HG03159 (cell line): Measurements from ENCODE around the gene ADAMTS9.
"Not testable (repeated sequence)": the region's sequence is repeated elsewhere in the genome, so short reads cannot be mapped to it uniquely, and the experiment has no call there.

Experiments used
- ATAC-seq: cut with Tn5 transposase; IDR thresholded peaks from one replicate; pipeline ENCODE4 v1.9.1; 2021; ENCODE audit warnings: mild to moderate bottlenecking, moderate library complexity; ENCODE audit not compliant: unreplicated experiment

The ADAMTS9 gene

GRCh38 chr3:64548200-64548889 is 139.5 kb downstream of the ADAMTS9 start:
- no peak for ATAC-seq

GRCh38 chr3:64546856-64547255 is 140.9 kb downstream of the ADAMTS9 start:
- ATAC-seq = no peak

DNA sequence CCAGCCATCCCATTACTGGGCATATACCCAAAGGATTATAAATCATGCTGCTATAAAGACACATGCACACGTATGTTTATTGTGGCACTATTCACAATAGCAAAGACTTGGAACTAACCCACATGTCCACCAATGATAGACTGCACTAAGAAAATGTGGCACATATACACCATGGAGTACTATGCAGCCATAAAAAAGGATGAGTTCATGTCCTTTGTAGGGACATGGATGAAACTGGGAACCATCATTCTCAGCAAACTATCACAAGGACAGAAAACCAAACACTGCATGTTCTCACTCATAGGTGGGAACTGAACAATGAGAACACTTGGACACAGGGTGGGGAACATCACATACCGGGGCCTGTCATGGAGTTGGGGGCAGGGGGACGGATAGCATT is 142.6 kb downstream of the ADAMTS9 start:
- ATAC-seq = not testable (repeated sequence)

GRCh38 chr3:64541803-64542202 is 146.0 kb downstream of the ADAMTS9 start:
- no peak for ATAC-seq

DNA sequence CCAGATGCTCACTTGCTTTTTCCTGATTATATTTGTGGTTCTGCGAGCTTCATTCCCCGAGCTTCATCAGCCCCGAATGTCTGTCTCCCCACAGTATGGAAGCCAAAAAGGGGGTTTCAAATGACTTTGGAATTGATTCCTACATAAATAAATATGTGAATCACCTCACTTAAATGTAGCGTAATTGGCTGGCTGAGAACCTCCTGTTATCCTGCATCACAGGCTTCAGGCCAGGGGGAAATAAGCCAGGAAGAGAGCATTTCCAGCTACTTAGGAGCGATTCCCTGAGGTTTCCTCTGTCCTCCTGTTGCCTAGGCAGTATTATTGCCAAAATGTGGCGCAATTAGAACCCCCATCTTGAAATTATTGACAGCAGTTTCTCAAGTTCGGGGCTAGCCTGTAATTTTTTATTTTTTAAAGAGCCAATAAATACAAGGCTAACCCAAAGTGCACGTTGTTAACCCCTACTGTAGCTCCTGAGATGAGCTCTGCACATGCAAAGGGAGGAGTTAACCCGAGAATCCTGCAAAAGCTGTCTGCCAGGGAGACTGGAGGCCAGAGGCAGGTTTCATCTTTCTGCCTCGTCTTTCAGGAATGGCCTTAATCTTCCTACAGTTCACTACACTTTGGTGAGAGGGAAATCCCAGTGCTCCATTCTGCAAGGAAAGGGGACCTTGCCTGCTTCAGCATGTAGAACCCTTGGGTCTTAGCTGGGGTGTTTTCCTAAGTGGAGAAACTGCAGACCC is 148.2 kb downstream of the ADAMTS9 start:
- ATAC-seq = no peak

GRCh38 chr3:64536166-64536565 is 151.6 kb downstream of the ADAMTS9 start:
- ATAC-seq = no peak

- ATAC-seq = peak; percentile 97
These were observed 154.0 kb downstream of the ADAMTS9 start for GRCh38 chr3:64533617-64534317.

DNA sequence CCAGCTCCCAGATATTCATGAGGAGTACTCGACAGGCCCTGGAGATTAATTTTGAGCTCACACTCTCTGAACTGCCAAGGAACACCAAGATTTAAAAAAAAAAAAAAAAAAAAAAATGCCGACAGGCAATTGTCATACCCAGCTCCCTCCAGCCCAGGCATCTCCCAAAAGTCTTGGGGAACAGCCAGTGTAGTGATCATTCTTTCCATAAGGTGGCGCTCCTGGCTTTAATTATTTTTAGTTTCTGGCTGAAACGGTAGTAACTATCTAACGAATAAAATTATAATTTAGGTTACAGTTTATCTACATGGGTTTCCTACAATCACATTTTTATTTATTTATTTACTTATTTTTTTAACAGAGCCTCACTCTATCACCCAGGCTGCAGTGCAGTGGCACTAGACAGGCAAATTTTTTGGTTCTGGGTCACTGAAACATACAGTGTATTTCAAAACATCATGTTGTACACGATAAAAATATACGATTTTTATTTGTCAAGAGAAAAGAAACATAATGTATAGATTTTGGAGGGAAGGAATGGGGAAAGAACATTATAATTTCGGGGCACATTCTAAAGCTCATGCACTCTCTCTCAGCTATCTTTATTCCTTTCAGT is 157.3 kb downstream of the ADAMTS9 start:
- ATAC-seq = no peak

DNA sequence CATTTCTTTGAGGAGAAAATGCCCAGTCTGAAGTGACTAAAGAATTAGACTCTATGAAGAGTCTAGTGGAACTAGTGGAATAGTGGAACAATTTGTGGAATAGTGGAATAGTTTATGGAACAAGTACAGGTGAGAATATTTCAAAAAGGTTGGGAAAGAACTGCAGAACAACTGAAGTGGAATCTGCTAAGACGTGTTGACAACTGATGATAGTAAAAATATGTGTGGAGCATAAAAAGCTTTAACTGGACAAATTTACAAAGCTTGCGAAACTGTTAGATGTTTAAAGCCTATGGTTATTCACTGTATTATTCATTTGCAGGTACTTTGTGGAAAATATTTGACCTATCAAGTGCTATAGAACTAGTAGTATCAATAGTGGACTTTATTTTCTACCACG is 164.5 kb downstream of the ADAMTS9 start:
- ATAC-seq = no peak

DNA sequence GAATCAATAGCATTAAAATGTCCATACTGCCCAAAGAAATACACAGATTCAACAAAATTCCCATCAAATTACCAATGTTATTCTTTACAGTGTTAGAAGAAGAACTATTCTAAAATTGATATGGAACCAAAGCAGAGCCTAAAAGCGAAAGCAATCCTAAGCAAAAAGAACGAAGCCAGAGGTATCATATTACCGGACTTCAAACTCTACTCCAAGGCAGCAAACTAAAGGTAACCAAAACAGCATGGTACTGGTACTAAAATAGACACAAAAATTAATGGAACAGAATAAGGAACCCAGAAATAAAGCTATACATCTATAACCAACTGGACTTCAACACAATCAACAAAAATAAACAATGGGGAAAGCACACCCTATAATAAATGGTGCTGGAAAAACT is 167.5 kb downstream of the ADAMTS9 start:
- ATAC-seq = no peak

DNA sequence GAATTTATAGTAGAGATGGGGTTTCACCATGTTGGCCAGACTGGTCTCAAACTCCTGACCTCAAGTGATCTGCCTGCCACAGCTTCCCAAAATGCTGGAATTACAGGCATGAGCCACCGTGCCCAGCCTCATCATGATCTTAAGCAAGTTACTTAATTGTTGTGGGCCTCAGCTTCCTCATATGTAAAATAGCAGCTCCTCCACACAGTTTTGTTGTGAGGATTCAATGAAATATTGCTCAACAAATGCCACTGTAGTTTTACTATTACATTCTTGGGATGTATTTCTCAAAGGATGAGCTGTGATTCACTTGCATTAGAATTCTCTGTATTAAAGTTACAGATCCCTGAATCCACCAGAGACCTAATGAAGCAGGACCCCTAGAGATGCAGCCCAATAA is 168.8 kb downstream of the ADAMTS9 start:
- ATAC-seq = no peak

- no peak for ATAC-seq
These were observed 169.3 kb downstream of the ADAMTS9 start for GRCh38 chr3:64518496-64518895.

DNA sequence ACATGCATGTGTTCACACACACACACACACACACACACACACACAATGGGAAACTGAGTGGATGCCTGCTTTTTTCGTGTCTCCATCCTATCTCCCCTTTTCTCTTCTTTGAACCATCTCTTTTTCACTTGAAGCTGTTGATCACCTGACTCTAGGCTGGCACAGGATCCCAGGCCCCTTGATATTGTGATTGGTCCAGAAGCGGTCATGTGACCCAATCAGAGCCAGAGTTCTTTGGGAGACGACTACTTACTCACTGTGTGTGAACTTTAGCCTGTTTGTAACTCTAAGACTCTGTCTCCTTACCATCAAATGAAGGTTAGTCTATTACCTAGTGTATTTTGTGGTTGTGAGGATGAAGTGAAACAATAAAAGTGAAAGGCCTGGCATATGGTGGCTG is 172.9 kb downstream of the ADAMTS9 start:
- no peak for ATAC-seq

- no peak for ATAC-seq
These were observed 178.6 kb downstream of the ADAMTS9 start for GRCh38 chr3:64509206-64509605.

- no peak for ATAC-seq
These were observed 179.7 kb downstream of the ADAMTS9 start for GRCh38 chr3:64508140-64508539.

DNA sequence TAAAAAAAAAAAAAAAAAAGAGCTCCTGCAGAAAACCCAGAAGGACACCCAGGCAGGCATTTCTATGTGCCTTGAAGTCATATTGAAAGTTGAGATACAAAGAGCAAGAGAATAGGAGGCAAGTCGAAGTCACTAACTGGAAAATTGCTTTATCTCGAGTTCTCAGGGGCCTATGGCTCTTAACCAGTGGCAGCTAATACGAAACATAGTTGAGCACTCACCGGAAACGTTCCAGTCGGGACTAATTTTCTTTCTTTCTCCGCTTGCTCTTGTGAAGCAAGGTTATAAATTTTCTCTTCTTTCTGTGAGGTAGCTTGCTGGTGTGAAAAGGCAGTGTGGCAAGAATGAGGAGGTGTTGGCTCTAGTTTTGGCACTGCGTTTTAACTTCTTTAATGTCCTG is 181.5 kb downstream of the ADAMTS9 start:
- no peak for ATAC-seq

DNA sequence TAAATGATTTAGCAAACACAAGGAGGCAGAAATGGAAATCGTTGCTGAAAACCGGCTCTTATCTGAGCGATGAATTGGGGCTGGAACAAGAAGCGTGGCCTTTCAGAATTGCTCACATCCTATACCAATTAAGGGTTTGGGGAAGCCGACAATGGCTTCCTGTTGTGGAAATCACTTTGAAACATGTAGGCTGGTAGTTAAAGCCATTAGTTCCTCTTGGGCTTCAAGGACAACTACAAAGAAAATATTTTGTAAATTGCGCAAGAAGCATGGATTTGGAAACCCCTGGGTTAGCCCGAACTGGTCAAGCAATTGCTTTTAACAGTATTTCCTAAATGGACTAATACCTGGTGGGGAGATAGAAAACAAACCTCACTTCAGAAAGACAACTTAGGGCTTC is 182.4 kb downstream of the ADAMTS9 start:
- no peak for ATAC-seq

DNA sequence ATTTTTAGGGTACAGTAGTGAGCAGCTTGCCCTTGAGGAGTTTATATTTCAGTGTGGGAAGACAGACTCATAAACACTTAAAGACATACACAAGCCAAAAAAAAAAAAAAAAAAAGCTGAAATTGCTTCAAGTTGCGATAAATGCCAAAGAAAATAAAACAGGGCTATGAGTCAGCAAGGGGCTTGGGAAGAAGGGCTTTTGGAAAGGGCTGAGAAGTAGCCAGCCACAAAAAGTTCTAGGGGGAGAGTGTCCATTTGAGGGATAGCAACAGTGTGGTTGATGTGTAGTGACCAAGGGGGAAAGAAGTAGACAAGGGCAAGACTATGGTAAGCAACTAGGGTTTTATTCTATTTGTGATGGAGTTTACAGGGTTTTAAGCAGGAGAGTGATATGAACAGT is 185.5 kb downstream of the ADAMTS9 start:
- ATAC-seq = no peak

DNA sequence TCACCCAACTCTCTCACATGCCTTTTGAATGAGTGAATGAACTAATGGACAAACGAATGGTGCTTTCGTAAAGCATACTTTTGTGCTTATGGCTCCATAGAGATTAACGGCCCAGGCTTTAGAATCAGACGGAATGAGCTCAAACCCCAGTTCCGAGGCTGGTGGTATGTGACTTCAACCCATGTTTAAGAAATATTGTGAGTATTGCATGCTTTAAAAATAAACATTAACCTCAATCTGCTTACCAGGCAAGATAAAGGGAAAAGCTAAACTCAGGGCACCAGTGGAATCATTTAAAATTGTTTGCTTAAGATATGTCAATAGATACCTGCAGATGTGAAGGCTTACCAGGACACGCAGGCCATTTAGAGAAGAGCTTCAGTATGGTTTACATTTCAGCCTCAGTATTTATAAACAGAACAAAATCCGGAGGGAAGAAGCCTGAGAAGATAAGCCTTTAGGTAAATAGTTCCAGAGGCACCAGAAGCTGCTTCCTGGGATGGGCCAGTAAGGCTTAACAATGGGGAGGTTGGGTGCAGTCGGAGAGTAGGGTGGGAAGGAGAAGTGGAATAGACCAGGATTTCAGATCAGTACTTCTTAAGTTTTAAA is 186.4 kb downstream of the ADAMTS9 start:
- ATAC-seq = no peak

- ATAC-seq = no peak
These were observed 190.9 kb downstream of the ADAMTS9 start for GRCh38 chr3:64496786-64497490.
